DOHH2 (cell line): Measurements from ENCODE around the gene COL9A2.
"Not testable (repeated sequence)": the region's sequence is repeated elsewhere in the genome, so short reads cannot be mapped to it uniquely, and the experiment has no call there.

Experiments used
- H3F3A ChIP-seq: fragments of 200-600 bp; sonication (generic), shearing (Covaris generic); 2 replicates; pipeline ENCODE4 v1.6.0; 2016; ENCODE audit warnings: antibody characterized with exemption, mild to moderate bottlenecking; ENCODE audit not compliant: control insufficient read depth, insufficient read depth
- H3K27ac ChIP-seq: fragments of 200-600 bp; sonication (generic); 2 replicates; pipeline ENCODE4 v1.5.1; 2014; ENCODE audit warnings: low read depth, mild to moderate bottlenecking, low read length, moderate library complexity
- H3K27me3 ChIP-seq: fragments of 200-600 bp; sonication (generic); 2 replicates; pipeline ENCODE4 v1.6.1; 2014; ENCODE audit warnings: mild to moderate bottlenecking, low read length, mixed read lengths; ENCODE audit not compliant: control insufficient read depth
- H3K36me3 ChIP-seq: fragments of 200-600 bp; sonication (generic); 2 replicates; pipeline ENCODE4 v1.6.1; 2014; ENCODE audit warnings: mild to moderate bottlenecking, low read length, moderate library complexity, mixed read lengths; ENCODE audit not compliant: control insufficient read depth
- H3K4me1 ChIP-seq: fragments of 200-600 bp; sonication (generic); 2 replicates; pipeline ENCODE4 v1.6.1; 2014; ENCODE audit warnings: mild to moderate bottlenecking, low read length, mixed read lengths; ENCODE audit not compliant: control insufficient read depth
- H3K4me2 ChIP-seq: fragments of 200-600 bp; sonication (generic); 2 replicates; pipeline ENCODE4 v1.6.0; 2014; ENCODE audit warnings: mild to moderate bottlenecking, low read length, moderate library complexity
- H3K4me3 ChIP-seq: fragments of 200-600 bp; sonication (generic); 2 replicates; pipeline ENCODE4 v1.5.1; 2014; ENCODE audit warnings: mild to moderate bottlenecking, low read length, mixed read lengths
- H3K79me2 ChIP-seq: fragments of 200-600 bp; sonication (generic); 2 replicates; pipeline ENCODE4 v1.6.1; 2014; ENCODE audit warnings: mild to moderate bottlenecking, low read length, mixed read lengths; ENCODE audit not compliant: control insufficient read depth
- H3K9me2 ChIP-seq: fragments of 200-600 bp; sonication (generic); replicated peaks from 2 replicates; pipeline ENCODE4 v1.6.1; 2014; ENCODE audit warnings: mild to moderate bottlenecking, low read length, mixed read lengths; ENCODE audit not compliant: control insufficient read depth
- H3K9me3 ChIP-seq: fragments of 200-600 bp; sonication (generic); 2 replicates; pipeline ENCODE4 v1.6.1; 2014; ENCODE audit warnings: antibody characterized with exemption, low read length, mixed read lengths; ENCODE audit not compliant: control insufficient read depth, insufficient read depth
- H4K20me1 ChIP-seq: fragments of 200-600 bp; sonication (generic); 2 replicates; pipeline ENCODE4 v1.6.0; 2014; ENCODE audit warnings: low read depth, mild to moderate bottlenecking, antibody characterized with exemption, low read length, moderate library complexity; ENCODE audit not compliant: control insufficient read depth, insufficient read depth
- CTCF ChIP-seq: fragments of 200-600 bp; sonication (generic); IDR thresholded peaks from one replicate; pipeline ENCODE4 v1.5.1; 2014; ENCODE audit warnings: antibody characterized with exemption, mild to moderate bottlenecking, low read depth, low read length; ENCODE audit not compliant: poor library complexity, severe bottlenecking
- EZH2phosphoT487 ChIP-seq: fragments of 200-600 bp; sonication (generic); IDR thresholded peaks from 2 replicates; pipeline ENCODE4 v1.6.1; 2017; ENCODE audit warnings: borderline replicate concordance, mild to moderate bottlenecking, antibody characterized with exemption, low read length, moderate library complexity, mixed read lengths

Gene COL9A2

GRCh38 chr1:40351124-40351523, 34.0 kb upstream of the COL9A2 start:
- no peaks in the 10 kb centered on the region for H3K36me3 ChIP-seq
- H3K27me3 ChIP-seq, result no peaks in the 10 kb centered on the region
- H3F3A ChIP-seq, result peaks cover 5% of the 10 kb centered on the region; the same call in 1 of the 2 replicates
- no peak overlapping the region for H3K27ac ChIP-seq
- peak overlapping the region; percentile 52 for H3K4me2 ChIP-seq
- H4K20me1 ChIP-seq, result no peaks in the 10 kb centered on the region
- H3K4me1 ChIP-seq, result peaks cover 42% of the 10 kb centered on the region
- 0 out of 2 replicates have a peak overlapping the region, but pooled peaks have one; percentile 31 for H3K4me3 ChIP-seq
- H3K9me3 ChIP-seq, result no peaks in the 10 kb centered on the region
- H3K79me2 ChIP-seq, result no peaks in the 10 kb centered on the region
- H3K9me2 ChIP-seq, result no peaks in the 10 kb centered on the region
- no peak for TF ChIP-seq CTCF

GRCh38 chr1:40350391-40350790, 33.3 kb upstream of the COL9A2 start:
- H3K36me3 ChIP-seq, result no peaks in the 10 kb centered on the region
- H3K4me1 ChIP-seq, result peaks cover 42% of the 10 kb centered on the region
- H3K27me3 ChIP-seq, result no peaks in the 10 kb centered on the region
- H3K9me3 ChIP-seq, result no peaks in the 10 kb centered on the region
- H3K4me3 ChIP-seq, result peak overlapping the region; percentile 31
- TF ChIP-seq CTCF, result no peak
- no peak for TF ChIP-seq EZH2phosphoT487
- H3K79me2 ChIP-seq, result no peaks in the 10 kb centered on the region
- H3K9me2 ChIP-seq, result no peaks in the 10 kb centered on the region
- no peaks in the 10 kb centered on the region for H4K20me1 ChIP-seq
- peak overlapping the region; percentile 52 for H3K4me2 ChIP-seq
- 0 out of 2 replicates have a peak overlapping the region, but pooled peaks have one; percentile 8 for H3K27ac ChIP-seq
- H3F3A ChIP-seq, result peaks cover 5% of the 10 kb centered on the region; the same call in 1 of the 2 replicates

- no peaks in the 10 kb centered on the region for H3F3A ChIP-seq
- no peaks in the 10 kb centered on the region for H4K20me1 ChIP-seq
- H3K27ac ChIP-seq, result no peak overlapping the region
- H3K4me2 ChIP-seq, result peak overlapping the region; percentile 48
- H3K9me2 ChIP-seq, result no peaks in the 10 kb centered on the region
- no peaks in the 10 kb centered on the region for H3K27me3 ChIP-seq
- H3K9me3 ChIP-seq, result no peaks in the 10 kb centered on the region
- peaks cover 29% of the 10 kb centered on the region for H3K4me1 ChIP-seq
- H3K4me3 ChIP-seq, result peak overlapping the region; percentile 30
- H3K36me3 ChIP-seq, result no peaks in the 10 kb centered on the region
- TF ChIP-seq EZH2phosphoT487 (no peak), CTCF (no peak)
- no peaks in the 10 kb centered on the region for H3K79me2 ChIP-seq
Observed at GRCh38 chr1:40344597-40344996, 27.5 kb upstream of the COL9A2 start.

- H3K27ac ChIP-seq, H4K20me1 ChIP-seq, H3K27me3 ChIP-seq, H3K4me3 ChIP-seq, H3K9me2 ChIP-seq, H3K79me2 ChIP-seq, H3F3A ChIP-seq, H3K36me3 ChIP-seq, H3K9me3 ChIP-seq: not testable (repeated sequence)
- H3K4me1 ChIP-seq, result peaks cover 37% of the 10 kb centered on the region
- H3K4me2 ChIP-seq, result 0 out of 2 replicates have a peak overlapping the region, but pooled peaks have one; percentile 14
Observed at GRCh38 chr1:40342381-40342717, 25.3 kb upstream of the COL9A2 start.
